ENCODE measurements around the gene SEMA5B. TPM values are rescaled to one million over a fixed set of nuclear protein-coding genes. Genes with fewer than 3 reads are reported as not detected.

The SEMA5B gene, protein sequence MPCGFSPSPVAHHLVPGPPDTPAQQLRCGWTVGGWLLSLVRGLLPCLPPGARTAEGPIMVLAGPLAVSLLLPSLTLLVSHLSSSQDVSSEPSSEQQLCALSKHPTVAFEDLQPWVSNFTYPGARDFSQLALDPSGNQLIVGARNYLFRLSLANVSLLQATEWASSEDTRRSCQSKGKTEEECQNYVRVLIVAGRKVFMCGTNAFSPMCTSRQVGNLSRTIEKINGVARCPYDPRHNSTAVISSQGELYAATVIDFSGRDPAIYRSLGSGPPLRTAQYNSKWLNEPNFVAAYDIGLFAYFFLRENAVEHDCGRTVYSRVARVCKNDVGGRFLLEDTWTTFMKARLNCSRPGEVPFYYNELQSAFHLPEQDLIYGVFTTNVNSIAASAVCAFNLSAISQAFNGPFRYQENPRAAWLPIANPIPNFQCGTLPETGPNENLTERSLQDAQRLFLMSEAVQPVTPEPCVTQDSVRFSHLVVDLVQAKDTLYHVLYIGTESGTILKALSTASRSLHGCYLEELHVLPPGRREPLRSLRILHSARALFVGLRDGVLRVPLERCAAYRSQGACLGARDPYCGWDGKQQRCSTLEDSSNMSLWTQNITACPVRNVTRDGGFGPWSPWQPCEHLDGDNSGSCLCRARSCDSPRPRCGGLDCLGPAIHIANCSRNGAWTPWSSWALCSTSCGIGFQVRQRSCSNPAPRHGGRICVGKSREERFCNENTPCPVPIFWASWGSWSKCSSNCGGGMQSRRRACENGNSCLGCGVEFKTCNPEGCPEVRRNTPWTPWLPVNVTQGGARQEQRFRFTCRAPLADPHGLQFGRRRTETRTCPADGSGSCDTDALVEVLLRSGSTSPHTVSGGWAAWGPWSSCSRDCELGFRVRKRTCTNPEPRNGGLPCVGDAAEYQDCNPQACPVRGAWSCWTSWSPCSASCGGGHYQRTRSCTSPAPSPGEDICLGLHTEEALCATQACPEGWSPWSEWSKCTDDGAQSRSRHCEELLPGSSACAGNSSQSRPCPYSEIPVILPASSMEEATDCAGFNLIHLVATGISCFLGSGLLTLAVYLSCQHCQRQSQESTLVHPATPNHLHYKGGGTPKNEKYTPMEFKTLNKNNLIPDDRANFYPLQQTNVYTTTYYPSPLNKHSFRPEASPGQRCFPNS
- 1 to 10 TPM in 1 of 4 donors, under 1 TPM in 3; 0.08 to 1.1 (median 0.33) TPM for total RNA-seq
- polyA plus RNA-seq: under 1 TPM; 0.43 to 0.59 (median 0.48) TPM
- long read RNA-seq, donor 1: 0 reads
- long read RNA-seq, donor 2, partial matches to known transcripts: 0 of 1 reads
- long read RNA-seq, donor 2, other reads (novel, unspliced or antisense): 1 of 1 reads

DNA sequence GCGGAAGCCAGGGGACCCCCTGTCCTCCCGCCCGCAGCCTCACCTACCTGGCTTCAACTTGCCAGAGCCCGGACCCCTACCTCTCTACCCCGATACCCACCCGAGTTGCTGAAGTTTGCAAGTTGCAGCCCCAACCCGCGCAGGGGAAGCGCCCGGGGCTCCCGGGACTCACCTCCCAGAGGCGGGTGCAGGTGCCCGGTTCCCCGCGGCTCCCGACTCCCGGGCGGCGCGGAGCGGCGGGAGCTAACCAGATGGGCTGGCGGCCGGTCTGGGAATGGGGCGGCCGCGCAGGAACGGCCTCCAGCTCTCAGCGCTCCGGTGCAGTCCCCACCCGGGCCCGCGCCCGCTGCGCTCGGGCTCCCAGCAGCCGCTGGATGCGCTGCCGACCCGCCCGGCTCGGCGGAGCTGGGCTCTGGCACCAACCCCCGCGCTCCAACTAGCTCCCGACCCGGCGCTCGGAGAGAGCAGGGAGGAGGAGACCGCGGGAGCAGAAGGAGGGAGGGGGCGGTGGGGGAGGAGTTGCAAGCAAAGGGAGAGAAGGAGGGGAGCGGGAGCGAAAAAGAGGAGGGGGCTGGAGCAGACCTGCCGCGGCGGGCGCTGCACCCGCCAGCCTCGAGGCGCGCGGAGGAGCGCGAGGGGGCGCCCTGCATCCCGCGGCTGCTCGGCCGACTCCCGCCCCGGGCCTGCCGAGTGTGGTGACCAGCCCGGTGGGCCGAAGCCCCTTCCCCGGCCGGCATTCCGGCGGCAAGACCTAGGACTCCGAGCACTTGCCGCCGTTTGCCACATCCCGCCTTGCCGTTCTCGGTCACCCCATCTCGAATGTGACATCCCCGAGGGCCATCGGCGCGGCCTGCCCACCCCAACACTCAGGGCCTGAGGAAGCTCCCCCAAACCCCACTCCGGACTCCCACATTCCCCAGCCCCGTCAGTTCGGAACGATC lies at the start of gene SEMA5B:
SEMA5B (minus strand) TSS at position 472 of the 941 bp plus-strand sequence. CDS start 66,500 bp downstream, outside the sequence.
- H3K27ac ChIP-seq: no peak within 1 kb of the TSS
- ATAC-seq: peak; percentile 66 to 83 (median 72)
- peak within 1 kb of the TSS; percentile 74 for H3K4me3 ChIP-seq
- intact Hi-C loops (cut with DNase I): loop anchor here in 1 of 2 donors (2.0 to 5.0 kb wide), 2 partner anchors 85 to 230 kb away; no protein-coding TSS in a partner anchor
- peak; percentile 33 to 60 for DNase-seq
- 1% methylated on average over 65 to 94 of the region's 94 CpGs for WGBS, 3 donors
- H3K9me3 ChIP-seq: no peaks in the 10 kb centered on the region
- H3K36me3 ChIP-seq (ENCODE audit: insufficient read depth in 1 of 2, low read depth in 1 of 2): no peaks in the 10 kb centered on the region
- peaks cover 0 to 83% (median 18%) of the 10 kb centered on the region in 3 donors for H3K27me3 ChIP-seq (ENCODE audit: insufficient read depth in 3 of 3, low read length in 2 of 3)
- peaks cover 10% of the 10 kb centered on the region for H3K4me1 ChIP-seq
- TF ChIP-seq, protein P1, sequence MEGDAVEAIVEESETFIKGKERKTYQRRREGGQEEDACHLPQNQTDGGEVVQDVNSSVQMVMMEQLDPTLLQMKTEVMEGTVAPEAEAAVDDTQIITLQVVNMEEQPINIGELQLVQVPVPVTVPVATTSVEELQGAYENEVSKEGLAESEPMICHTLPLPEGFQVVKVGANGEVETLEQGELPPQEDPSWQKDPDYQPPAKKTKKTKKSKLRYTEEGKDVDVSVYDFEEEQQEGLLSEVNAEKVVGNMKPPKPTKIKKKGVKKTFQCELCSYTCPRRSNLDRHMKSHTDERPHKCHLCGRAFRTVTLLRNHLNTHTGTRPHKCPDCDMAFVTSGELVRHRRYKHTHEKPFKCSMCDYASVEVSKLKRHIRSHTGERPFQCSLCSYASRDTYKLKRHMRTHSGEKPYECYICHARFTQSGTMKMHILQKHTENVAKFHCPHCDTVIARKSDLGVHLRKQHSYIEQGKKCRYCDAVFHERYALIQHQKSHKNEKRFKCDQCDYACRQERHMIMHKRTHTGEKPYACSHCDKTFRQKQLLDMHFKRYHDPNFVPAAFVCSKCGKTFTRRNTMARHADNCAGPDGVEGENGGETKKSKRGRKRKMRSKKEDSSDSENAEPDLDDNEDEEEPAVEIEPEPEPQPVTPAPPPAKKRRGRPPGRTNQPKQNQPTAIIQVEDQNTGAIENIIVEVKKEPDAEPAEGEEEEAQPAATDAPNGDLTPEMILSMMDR (IDR thresholded peaks at IDR 0.05): peak; percentile 42

DNA sequence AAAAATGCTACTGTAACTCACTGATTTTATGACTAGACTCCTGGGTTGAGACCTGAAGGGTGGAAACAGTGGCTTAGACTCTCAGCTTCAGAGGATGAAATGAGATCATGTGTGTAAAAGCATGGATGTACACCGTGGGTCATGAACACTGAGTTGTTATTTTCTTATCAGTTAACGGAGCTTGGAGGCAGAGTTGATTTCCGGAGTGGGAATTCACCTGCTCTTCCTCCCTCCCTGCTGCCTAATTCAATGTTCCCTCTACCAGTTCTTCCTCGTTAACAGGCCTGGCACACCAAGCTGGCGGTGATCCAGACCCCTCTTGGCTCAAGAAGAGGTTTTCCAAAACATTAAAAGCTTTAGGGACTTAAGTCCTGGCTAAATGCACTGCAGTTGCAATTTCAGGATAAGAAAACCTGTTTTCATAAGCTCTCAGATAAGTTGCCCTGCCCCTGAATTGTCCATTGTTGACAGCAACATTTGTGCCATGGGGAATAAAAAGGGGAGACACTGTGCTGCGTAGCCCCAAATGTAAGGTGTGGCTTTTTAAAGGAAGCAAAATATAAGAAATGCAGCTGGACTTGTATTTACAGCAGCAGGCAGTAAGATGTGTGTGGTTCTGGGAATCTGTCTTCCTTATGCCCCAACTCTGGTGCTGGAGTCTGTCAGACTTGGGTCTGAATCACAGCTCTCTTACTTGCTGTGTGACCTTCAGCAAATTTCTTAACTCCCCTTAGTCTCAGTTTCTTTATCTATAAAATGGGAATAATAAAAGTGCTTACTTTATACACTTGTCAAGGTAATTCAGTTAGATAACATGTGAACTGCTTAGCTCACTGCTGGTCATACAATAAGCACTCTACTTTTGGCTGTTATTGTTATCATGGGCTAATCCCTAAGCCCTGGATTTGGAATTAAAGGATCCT lies 49.2 kb upstream of the SEMA5B start:
- ATAC-seq: no peak

DNA sequence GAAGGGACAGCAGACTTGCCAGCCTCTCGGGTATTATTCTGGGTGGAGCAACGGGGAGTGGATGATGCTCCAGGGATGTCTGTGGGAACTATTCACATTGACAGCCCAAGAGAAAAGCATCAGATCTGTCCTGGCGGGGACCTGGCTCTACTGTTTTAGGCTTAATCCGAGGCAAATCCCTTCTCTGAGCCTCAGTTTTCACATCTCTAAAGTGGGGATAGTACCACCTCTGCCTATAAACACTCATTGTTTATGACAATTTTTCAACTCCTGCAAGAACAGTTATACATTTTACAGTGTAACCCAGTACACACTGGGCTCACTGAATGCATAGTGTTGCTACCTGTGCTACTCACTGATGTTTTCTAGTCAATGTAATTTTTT lies 48.5 kb upstream of the SEMA5B start:
- ATAC-seq: no peak

More for the DNA sequence above, 49.2 kb upstream of the SEMA5B start:
- Histone ChIP-seq H3K4me1 (peaks cover 19% of the 10 kb centered on the region), H3K27me3 (ENCODE audit: insufficient read depth in 3 of 3, low read length in 2 of 3) (no peaks in the 10 kb centered on the region), H3K4me3 (no peak overlapping the region), H3K36me3 (ENCODE audit: insufficient read depth in 1 of 2, low read depth in 1 of 2) (no peaks in the 10 kb centered on the region), H3K9me3 (no peaks in the 10 kb centered on the region), H3K27ac (no peak overlapping the region)
- no peak for DNase-seq
- 7 to 12% (median 8%) methylated on average over 6 of the region's 6 CpGs for WGBS, 3 donors
- intact Hi-C loops (cut with DNase I): no loop called here
- TF ChIP-seq, protein P1 (IDR thresholded peaks at IDR 0.05): no peak

More for the DNA sequence above, 48.5 kb upstream of the SEMA5B start:
- WGBS, 3 donors: 65 to 76% (median 72%) methylated on average over 4 of the region's 4 CpGs
- intact Hi-C loops (cut with DNase I): no loop called here
- H3K4me3 ChIP-seq: no peak overlapping the region
- H3K9me3 ChIP-seq: no peaks in the 10 kb centered on the region
- no peak for DNase-seq
- no peaks in the 10 kb centered on the region for H3K36me3 ChIP-seq (ENCODE audit: insufficient read depth in 1 of 2, low read depth in 1 of 2)
- no peaks in the 10 kb centered on the region for H3K27me3 ChIP-seq (ENCODE audit: insufficient read depth in 3 of 3, low read length in 2 of 3)
- no peak overlapping the region for H3K27ac ChIP-seq
- TF ChIP-seq, protein P1 (IDR thresholded peaks at IDR 0.05): no peak
- peaks cover 14% of the 10 kb centered on the region for H3K4me1 ChIP-seq

Measured in psoas muscle (tissue), 8 donors.